Activated T-cell treated with anti-CD3 and anti-CD28 coated beads, Interleukin-2, amount 50 U/mL, for 4 hours (primary cell): ENCODE data around the gene CUX1. TPM values are rescaled to one million over a fixed set of nuclear protein-coding genes. Genes with fewer than 3 reads are reported as not detected.

Experiments
- ATAC-seq, 2 donors: fragments of 200-7000 bp; cut with Tn5 transposase; one replicate each; pipeline ENCODE4 v1.10.0; 2021
- DNase-seq: peaks from one replicate; pipeline ENCODE4 v3.0.0-alpha.2; 2020
- H3K27me3 Mint-ChIP-seq: one replicate; pipeline ENCODE4 v1.8.0; 2021; ENCODE audit warnings: low read depth, mixed read lengths
- H3K36me3 Mint-ChIP-seq: one replicate; pipeline ENCODE4 v1.8.0; 2022; ENCODE audit warnings: mixed read lengths; ENCODE audit not compliant: insufficient read depth
- H3K4me1 Mint-ChIP-seq: one replicate; pipeline ENCODE4 v1.8.0; 2021; ENCODE audit warnings: low read depth, mixed read lengths
- H3K4me3 Mint-ChIP-seq: one replicate; pipeline ENCODE4 v1.8.0; 2021; ENCODE audit warnings: mild to moderate bottlenecking, moderate library complexity, mixed read lengths
- H3K9me3 Mint-ChIP-seq: one replicate; pipeline ENCODE4 v1.8.0; 2021; ENCODE audit warnings: mixed read lengths
- total RNA-seq, 3 donors: library from RNA; stranded (reverse); gene quantifications; one replicate each; pipeline ENCODE4 v1.2.1, GENCODE V29; 2021

CUX1 gene
- total RNA-seq, 3 donors from 2014 or later = 18.6 to 21.6 (median 20.7) TPM

DNA sequence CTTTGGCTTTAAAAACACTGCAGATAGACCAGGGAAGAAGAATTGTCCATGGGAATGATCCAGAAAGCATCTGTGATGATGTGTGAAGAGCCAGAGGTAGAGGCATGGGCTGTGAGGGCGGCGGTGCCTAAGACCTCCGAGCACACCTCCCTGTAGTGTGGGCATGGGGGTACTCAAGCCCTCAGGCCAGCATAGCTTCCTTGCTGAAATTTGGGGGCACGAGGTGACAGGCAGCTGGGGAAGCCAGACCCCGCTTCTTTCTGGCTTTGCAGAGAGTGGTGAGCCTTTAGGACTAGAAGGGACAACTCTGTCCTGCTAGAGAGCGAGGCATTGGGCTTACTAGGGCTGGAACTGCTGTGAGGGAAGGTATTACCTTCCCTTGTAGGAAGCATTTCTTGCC is 281.6 kb downstream of the CUX1 start:
- ATAC-seq (no peak), DNase-seq (no peak)
- Mint-ChIP-seq H3K4me1 (no peaks in the 10 kb centered on the region), H3K4me3 (no peak overlapping the region), H3K27me3 (no peaks in the 10 kb centered on the region), H3K36me3 (peaks cover 11% of the 10 kb centered on the region), H3K9me3 (no peaks in the 10 kb centered on the region)

DNA sequence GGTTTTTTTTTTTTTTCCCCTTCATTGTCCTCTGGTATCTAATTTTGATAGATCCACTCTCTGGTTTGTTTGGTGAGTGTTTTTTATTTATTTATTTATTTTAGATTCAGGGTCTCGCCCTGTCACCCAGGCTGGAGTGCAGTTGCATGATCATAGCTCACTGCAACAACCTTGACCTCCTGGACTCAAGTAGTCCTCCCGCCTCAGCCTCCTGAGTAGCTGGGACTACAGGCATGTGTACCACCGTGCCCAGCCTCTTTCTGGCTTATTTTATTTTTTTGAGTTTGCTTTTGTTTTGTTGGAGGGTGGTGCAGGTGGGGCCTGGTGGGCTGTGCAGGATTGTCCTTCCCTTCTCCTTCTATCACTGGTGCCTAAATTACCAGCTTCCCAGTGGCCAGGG is 282.0 kb downstream of the CUX1 start:
- no peaks in the 10 kb centered on the region for H3K9me3 Mint-ChIP-seq
- DNase-seq (no peak), ATAC-seq (no peak)
- no peaks in the 10 kb centered on the region for H3K27me3 Mint-ChIP-seq
- peaks cover 15% of the 10 kb centered on the region for H3K36me3 Mint-ChIP-seq
- H3K4me1 Mint-ChIP-seq = no peaks in the 10 kb centered on the region
- H3K4me3 Mint-ChIP-seq = no peak overlapping the region

DNA sequence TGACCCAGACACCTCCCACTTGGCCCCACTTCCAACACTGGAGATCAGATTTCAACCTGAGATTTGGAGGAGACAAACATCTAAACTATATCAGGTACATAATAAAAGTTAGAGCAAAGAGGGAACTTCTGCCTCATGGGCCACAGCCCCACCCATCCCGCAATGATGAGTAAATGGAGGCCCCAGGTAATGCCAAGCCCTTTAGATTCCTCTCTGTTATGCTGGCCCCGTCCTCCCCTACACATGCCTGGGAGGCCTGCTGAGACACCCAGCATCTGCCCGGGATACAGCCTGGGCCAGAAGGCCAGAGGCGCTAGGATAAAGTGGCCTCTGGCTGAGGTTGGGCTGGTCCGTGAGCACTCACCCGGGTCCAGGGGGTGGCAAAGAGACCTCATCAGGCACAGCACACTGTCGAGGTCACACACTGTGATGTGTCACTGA is 283.7 kb downstream of the CUX1 start:
- DNase-seq = no peak
- Mint-ChIP-seq H3K9me3 (no peaks in the 10 kb centered on the region), H3K27me3 (no peaks in the 10 kb centered on the region), H3K36me3 (peaks cover 21% of the 10 kb centered on the region), H3K4me3 (no peak overlapping the region), H3K4me1 (no peaks in the 10 kb centered on the region)
- no peak for ATAC-seq

DNA sequence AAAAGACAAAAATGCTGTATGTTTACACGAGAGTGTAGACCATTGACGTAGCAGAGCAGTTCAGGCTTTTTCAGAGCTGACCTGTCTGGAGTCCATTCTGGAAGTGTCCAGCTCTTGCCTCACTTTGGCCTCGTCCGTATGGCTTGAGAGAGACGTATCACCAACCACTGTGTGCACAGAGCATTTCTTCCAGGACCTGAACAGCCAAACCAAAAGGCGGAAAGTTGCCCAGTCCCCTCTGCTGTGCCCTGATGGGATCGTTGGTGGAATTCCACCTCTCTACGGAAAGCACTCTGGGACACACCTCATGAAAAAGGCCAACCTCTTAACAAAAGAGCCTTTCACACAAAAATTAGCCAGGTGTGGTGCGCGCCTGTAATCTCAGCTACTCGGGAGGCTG is 284.5 kb downstream of the CUX1 start:
- DNase-seq (no peak), ATAC-seq (no peak)
- H3K4me1 Mint-ChIP-seq = no peaks in the 10 kb centered on the region
- no peaks in the 10 kb centered on the region for H3K9me3 Mint-ChIP-seq
- H3K27me3 Mint-ChIP-seq = no peaks in the 10 kb centered on the region
- H3K36me3 Mint-ChIP-seq = peaks cover 27% of the 10 kb centered on the region
- H3K4me3 Mint-ChIP-seq = no peak overlapping the region

DNA sequence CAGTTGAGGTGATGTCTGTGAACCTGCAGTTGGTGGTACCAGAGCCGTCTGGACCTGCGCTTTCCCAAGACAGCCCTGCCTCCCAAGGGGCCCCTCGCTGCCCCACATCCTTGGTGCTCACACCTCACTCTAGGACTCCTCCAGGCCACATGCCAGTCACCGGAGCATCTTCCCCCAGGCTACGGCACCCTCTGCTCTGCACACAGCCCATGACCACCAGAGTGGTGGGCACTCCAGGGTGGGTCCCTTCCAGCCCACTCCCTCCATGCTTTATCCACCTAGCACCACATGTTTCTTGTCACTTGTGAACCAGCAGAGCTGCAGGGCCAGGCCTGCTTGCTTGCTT is 285.6 kb downstream of the CUX1 start:
- ATAC-seq = no peak
- no peaks in the 10 kb centered on the region for H3K9me3 Mint-ChIP-seq
- H3K4me1 Mint-ChIP-seq = no peaks in the 10 kb centered on the region
- H3K27me3 Mint-ChIP-seq = no peaks in the 10 kb centered on the region
- H3K36me3 Mint-ChIP-seq = peaks cover 28% of the 10 kb centered on the region
- H3K4me3 Mint-ChIP-seq = no peak overlapping the region
- no peak for DNase-seq

DNA sequence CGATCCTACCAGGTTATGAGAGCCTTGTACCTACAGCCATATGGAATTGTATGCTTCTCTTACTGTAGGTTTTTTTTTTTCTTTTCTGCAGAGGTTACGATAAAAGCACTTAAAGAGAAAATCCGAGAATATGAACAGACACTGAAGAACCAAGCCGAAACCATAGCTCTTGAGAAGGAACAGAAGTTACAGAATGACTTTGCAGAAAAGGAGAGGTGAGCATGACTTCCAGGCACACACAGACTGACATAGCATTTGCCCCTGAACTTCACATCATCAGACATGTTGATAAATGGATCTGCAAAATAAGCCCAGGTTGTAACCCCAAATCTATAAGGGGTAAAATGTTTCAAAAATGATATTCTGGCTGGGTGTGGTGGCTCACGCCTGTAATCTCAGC is 286.8 kb downstream of the CUX1 start:
- Mint-ChIP-seq H3K27me3 (no peaks in the 10 kb centered on the region), H3K4me3 (no peak overlapping the region), H3K4me1 (no peaks in the 10 kb centered on the region), H3K9me3 (no peaks in the 10 kb centered on the region), H3K36me3 (peaks cover 28% of the 10 kb centered on the region)
- no peak for DNase-seq
- no peak for ATAC-seq

DNA sequence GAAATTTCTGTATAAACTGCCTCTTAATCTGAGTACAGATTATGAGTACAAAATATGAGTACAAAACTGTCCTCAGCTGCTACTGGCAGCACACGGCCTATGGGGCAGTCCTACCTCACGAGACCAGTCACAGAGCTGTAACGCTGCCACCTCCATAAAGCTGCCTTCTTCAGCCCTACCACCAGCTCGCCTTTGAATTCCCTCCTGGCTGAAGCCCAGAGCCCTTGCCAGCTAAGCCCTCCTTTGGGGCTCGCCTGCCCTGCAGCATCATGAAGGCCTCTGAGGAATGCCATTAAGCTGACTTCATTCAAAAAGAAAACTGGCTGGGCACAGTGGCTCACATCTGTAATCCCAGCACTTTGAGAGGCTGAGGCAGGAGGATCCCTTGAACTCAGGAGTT is 289.2 kb downstream of the CUX1 start:
- Mint-ChIP-seq H3K9me3 (no peaks in the 10 kb centered on the region), H3K36me3 (peaks cover 28% of the 10 kb centered on the region), H3K4me1 (no peaks in the 10 kb centered on the region), H3K4me3 (no peak overlapping the region), H3K27me3 (no peaks in the 10 kb centered on the region)
- ATAC-seq (no peak), DNase-seq (no peak)

DNA sequence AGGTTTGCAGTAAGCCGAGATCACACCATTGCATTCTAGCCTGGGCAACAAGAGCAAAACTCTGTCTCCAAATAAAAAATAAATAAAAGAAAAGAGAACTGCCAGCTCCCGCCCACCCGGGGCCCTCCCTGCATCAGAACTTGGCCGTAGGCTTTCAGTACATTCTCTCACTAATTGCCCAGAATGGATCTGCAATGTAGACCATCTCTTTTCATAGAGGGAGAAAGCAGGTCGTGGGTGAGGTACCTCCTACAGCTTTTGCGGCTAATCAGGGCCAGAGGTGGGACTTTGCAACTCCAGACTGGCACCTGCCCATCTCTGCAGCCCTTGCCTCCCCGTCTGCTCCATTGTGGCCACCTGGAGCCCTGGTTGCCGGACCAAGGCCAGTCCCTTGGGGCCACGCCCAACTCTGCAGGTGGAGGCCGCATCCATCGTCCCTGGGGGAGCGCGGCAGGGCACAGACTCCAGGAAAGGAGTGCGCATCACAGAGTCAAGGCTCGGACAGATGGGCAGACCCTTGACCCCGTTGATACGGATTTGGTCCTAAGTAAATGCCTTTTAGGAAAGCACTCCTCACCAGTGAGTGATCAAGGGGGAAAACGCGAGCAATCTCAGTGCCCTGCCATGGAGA is 290.2 kb downstream of the CUX1 start:
- Mint-ChIP-seq H3K9me3 (no peaks in the 10 kb centered on the region), H3K4me3 (no peak overlapping the region), H3K36me3 (peaks cover 28% of the 10 kb centered on the region), H3K27me3 (no peaks in the 10 kb centered on the region), H3K4me1 (no peaks in the 10 kb centered on the region)
- no peak for ATAC-seq
- DNase-seq = no peak

DNA sequence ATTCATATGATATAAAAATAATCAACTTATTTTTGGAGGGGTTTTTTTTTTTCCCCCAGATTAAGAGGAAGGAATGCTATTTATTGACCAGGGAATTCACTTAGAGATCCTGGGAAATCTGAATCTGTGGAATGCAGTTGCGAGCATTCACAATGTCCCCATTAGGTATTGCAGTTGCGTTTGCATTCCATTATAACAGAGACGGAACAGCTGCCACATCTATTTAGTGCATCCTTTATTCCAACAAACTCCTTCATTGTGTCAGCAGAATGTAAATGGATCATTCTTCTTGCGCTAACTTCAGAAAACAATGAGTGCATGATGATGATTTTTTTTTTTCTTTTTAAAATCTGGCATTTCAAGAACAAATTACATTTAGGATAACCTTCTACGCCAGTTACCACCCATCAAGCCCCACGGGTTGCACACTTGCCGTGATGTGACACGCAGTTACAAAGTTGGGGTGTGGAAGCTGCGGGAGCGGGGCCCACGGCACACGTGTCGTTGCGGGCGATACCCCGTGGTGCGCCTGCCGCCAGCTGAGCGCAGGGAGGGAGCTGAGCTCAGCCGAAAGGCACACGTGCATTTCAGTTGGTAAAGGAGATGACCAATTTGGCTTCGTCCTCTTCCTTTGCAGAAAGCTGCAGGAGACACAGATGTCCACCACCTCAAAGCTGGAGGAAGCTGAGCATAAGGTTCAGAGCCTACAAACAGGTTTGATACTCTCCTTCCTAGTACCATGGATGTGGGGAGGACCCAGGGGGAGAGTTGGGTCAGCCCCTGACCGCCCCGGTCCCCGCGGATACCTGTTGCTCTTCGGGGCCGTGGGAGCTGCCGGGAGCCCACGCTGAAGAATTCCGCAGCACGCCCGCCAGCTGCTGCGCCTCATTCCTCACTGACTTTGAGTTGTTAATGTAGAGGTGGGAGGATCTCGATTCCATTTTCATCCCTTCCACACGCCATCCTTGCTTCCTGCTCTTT is 293.9 kb downstream of the CUX1 start:
- DNase-seq = no peak
- peaks cover 32% of the 10 kb centered on the region for H3K36me3 Mint-ChIP-seq
- H3K4me3 Mint-ChIP-seq = no peak overlapping the region
- no peak for ATAC-seq
- no peaks in the 10 kb centered on the region for H3K4me1 Mint-ChIP-seq
- H3K9me3 Mint-ChIP-seq = no peaks in the 10 kb centered on the region
- no peaks in the 10 kb centered on the region for H3K27me3 Mint-ChIP-seq

DNA sequence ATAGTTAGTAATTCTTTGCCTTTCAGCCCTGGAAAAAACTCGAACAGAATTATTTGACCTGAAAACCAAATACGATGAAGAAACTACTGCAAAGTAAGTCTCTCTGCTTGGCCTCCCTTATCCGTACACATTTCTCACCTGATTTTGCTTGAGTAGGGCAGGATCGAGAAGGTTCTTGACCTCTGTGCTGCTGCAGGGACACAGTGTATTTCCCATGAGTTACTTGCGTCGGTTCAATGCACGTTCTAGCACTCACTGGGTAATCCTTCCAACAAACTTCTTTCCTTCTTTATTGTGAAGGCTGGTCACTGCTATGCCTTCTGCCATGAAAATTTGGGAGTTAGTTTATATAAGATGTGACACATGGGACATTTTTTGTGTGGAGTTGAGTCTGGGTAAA is 297.8 kb downstream of the CUX1 start:
- Mint-ChIP-seq H3K36me3 (peaks cover 34% of the 10 kb centered on the region), H3K9me3 (no peaks in the 10 kb centered on the region), H3K4me3 (no peak overlapping the region), H3K27me3 (no peaks in the 10 kb centered on the region), H3K4me1 (no peaks in the 10 kb centered on the region)
- DNase-seq (no peak), ATAC-seq (no peak)

DNA sequence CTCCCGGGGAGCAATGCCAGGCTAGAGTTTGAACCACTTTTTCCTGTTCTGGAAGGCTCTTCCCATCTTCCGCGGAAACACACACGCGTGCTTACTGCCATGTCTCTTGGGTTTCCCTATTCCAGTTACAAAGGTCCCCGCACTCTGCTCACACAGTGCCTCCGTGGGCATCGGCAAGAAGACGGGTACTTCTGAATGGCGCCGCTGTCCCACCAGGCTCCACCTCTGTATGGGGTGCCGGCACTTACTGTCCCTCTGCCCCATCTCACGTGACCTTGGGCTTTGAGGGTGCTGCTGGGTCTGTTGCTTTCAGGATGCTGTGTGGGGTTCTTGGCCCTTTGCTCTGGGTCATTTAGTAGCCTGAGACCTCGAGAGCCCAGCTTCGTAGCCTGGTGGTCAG is 298.5 kb downstream of the CUX1 start:
- no peak for ATAC-seq
- Mint-ChIP-seq H3K4me1 (no peaks in the 10 kb centered on the region), H3K36me3 (peaks cover 34% of the 10 kb centered on the region), H3K27me3 (no peaks in the 10 kb centered on the region), H3K9me3 (no peaks in the 10 kb centered on the region), H3K4me3 (no peak overlapping the region)
- DNase-seq = no peak

DNA sequence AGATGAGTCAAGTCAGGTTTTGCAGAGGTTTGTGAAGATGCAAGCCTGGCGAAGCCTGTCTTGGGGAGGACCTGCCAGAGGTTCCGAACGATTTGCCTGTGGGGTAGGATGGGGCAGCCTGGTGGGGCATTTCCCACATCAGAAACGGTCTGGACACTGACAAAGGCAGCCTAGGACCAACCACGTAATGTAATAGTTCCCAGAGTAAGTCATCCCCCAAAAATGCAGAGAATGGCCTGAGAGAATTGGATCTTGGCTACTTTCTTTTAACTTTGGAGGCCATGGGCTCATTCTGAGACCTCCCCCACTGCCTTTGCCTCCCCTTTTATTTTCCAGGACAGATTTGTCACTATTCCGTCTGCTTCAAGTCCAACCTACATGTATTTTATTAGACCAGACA is 300.3 kb downstream of the CUX1 start:
- H3K36me3 Mint-ChIP-seq = peaks cover 34% of the 10 kb centered on the region
- DNase-seq = no peak
- H3K27me3 Mint-ChIP-seq = no peaks in the 10 kb centered on the region
- H3K4me1 Mint-ChIP-seq = peaks cover 11% of the 10 kb centered on the region
- H3K9me3 Mint-ChIP-seq = no peaks in the 10 kb centered on the region
- no peak for ATAC-seq
- H3K4me3 Mint-ChIP-seq = no peak overlapping the region

DNA sequence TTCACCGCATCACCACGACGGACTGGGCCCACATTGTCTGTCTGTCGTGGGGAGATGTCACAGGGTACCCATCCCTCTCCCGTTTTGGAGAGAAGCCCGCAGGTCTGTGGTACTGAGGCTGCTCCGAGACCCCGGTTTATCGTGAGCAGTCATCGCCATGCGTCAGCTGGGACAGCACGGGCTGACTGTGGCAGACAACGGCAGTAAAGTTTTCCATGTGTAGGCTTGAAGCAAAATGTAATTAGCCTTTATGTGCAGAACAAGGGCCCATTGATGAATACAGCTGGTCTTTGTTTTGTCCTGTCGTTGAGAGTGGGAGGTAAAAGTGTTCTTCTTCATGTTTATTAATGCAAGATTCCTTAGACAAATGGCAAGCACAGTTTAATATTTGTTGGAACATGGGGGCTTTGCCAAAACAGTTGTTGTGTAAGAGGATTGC is 301.8 kb downstream of the CUX1 start:
- no peaks in the 10 kb centered on the region for H3K9me3 Mint-ChIP-seq
- H3K27me3 Mint-ChIP-seq = no peaks in the 10 kb centered on the region
- ATAC-seq = no peak
- no peak overlapping the region for H3K4me3 Mint-ChIP-seq
- peaks cover 32% of the 10 kb centered on the region for H3K36me3 Mint-ChIP-seq
- peaks cover 11% of the 10 kb centered on the region for H3K4me1 Mint-ChIP-seq
- no peak for DNase-seq

DNA sequence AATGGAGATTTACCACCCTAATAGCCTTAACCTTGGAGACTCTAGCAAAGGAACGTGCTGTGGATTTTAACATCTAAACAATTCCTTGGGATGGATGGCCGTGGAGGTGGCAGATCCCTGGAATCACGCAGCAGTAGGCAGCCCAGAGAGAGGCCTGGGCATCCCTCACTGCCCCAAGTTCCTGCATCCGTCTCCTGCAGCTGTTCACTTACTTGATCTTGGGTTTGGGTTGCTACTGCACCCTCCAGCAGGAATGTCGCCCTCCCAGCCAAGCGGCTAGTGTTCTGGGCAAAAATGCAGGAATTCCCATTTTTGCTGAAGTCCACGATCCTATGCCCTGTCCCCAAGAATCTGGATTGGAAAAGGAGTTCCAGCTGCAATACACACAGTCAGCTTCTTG is 302.5 kb downstream of the CUX1 start:
- no peaks in the 10 kb centered on the region for H3K27me3 Mint-ChIP-seq
- no peak overlapping the region for H3K4me3 Mint-ChIP-seq
- no peak for ATAC-seq
- H3K4me1 Mint-ChIP-seq = peaks cover 11% of the 10 kb centered on the region
- DNase-seq = no peak
- H3K9me3 Mint-ChIP-seq = no peaks in the 10 kb centered on the region
- peaks cover 31% of the 10 kb centered on the region for H3K36me3 Mint-ChIP-seq

DNA sequence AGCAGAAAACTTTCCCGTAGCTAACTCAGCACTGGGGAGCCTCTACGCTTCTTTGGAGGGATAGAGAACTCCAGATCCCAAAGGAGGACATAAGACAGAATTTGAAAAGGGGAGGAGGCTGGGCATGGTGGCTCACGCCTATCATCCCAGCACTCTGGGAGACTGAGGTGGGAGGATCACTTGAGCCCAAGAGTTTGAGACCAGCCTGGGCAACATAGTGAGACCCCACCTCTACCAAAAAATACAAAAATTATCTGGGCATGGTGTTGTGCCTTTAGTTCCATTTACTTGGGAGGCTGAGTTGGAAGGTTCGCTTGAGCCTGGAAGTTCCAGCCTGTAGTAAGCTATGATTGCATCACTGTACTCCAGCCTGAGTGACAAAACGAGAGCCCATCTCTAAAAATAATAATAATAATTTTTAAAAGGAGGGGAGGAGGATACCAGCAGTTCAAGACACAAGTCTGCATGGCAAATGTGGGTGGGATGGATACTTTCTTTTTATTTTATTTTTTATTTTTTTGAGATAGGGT is 303.3 kb downstream of the CUX1 start:
- Mint-ChIP-seq H3K36me3 (peaks cover 23% of the 10 kb centered on the region), H3K4me1 (peaks cover 11% of the 10 kb centered on the region), H3K27me3 (no peaks in the 10 kb centered on the region), H3K4me3 (no peak overlapping the region), H3K9me3 (no peaks in the 10 kb centered on the region)
- no peak for ATAC-seq
- no peak for DNase-seq
